Large intestine (tissue), 3 donors: Measurements from ENCODE around the gene CCL7. TPM values are rescaled to one million over a fixed set of nuclear protein-coding genes. Genes with fewer than 3 reads are reported as not detected.

ENCODE experiments used
- DNase-seq, 2 donors: peaks; one replicate each; pipeline versions ENCODE4 v3.0.0 to v3.0.0-alpha.2; 2013
- H3K27ac ChIP-seq: one replicate; pipeline ENCODE4 v1.5.1; 2013; ENCODE audit warnings: low read length
- H3K27me3 ChIP-seq: 2 replicates; pipeline ENCODE4 v1.6.1; 2013; ENCODE audit warnings: low read length; ENCODE audit not compliant: control insufficient read depth, insufficient read depth
- H3K36me3 ChIP-seq: 2 replicates; pipeline ENCODE4 v1.6.1; 2013; ENCODE audit warnings: low read length; ENCODE audit not compliant: control insufficient read depth, insufficient read depth
- H3K4me1 ChIP-seq: one replicate; pipeline ENCODE4 v1.6.1; 2013; ENCODE audit warnings: low read length; ENCODE audit not compliant: control insufficient read depth, insufficient read depth
- H3K4me3 ChIP-seq: one replicate; pipeline ENCODE4 v1.5.1; 2013; ENCODE audit warnings: low read length
- H3K9me3 ChIP-seq: one replicate; pipeline ENCODE4 v1.6.1; 2013; ENCODE audit warnings: mild to moderate bottlenecking, low read depth, low read length, moderate library complexity; ENCODE audit not compliant: control insufficient read depth
- WGBS: methylation state at CpG from one replicate; pipeline ENCODE4 v1.1.5; 2013; ENCODE audit warnings: low lambda C conversion rate; ENCODE audit not compliant: insufficient coverage; 5-methylcytosine and 5-hydroxymethylcytosine counted together
- polyA plus RNA-seq: library from polyadenylated mRNA; unstranded; fragments of 120-200 nt; gene quantifications from one replicate; pipeline ENCODE4 v1.2.1, GENCODE V29; 2013

The CCL7 gene
- polyA plus RNA-seq, 1 donor, result not detected

- Histone ChIP-seq H3K27ac (no peak overlapping the region), H3K4me3 (no peak overlapping the region), H3K36me3 (no peaks in the 10 kb centered on the region), H3K4me1 (no peaks in the 10 kb centered on the region), H3K9me3 (no peaks in the 10 kb centered on the region), H3K27me3 (no peaks in the 10 kb centered on the region)
- WGBS, result no CpG with 5 or more reads among the region's 1 CpG
- no peak for DNase-seq
Observed at GRCh38 chr17:34302636-34303035, 32.6 kb downstream of the CCL7 start.

DNA sequence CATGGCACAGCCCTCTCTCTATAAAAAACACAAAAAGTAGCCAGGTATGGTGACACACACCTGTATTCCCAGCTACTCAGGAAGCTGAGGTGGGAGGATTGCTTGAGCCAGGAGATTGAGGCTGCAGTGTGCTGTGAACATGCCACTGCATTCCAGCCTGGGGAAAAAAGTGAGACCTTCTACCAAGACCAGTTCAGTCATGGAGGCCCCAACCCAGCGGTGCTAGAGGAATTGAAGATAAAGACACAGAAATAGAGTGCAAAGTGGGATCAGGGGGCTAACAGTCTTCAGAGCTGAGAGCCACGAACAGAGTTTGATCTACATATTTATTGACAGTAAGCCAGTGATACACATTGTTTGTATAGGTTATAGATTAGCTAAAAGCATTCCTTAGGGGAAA lies 33.6 kb downstream of the CCL7 start:
- H3K4me3 ChIP-seq, result no peak overlapping the region
- H3K4me1 ChIP-seq, result no peaks in the 10 kb centered on the region
- no peak overlapping the region for H3K27ac ChIP-seq
- H3K36me3 ChIP-seq, result no peaks in the 10 kb centered on the region
- no peaks in the 10 kb centered on the region for H3K27me3 ChIP-seq
- DNase-seq, result no peak
- WGBS, result 67% methylated on average over 1 of the region's 2 CpGs
- H3K9me3 ChIP-seq, result no peaks in the 10 kb centered on the region

DNA sequence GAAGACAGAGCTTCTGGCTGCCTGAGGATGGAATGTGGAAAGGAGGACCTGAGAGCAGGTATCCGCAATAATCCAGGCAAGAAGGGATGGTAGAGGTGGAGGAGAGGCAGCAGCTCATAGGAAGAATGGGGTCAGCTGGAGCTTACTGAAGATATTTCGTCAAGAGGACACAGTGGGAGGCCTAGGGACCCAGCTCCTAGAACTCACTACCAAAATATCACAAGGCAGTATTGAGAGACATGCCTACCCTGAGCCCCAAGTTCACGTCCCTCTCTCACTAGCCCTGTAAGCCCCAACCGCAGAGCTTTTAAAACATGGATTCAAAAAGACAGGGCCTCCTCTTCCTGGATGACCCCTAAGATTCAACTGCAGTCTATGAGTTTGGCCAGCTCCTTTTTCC lies 35.0 kb downstream of the CCL7 start:
- Histone ChIP-seq H3K27me3 (no peaks in the 10 kb centered on the region), H3K4me3 (no peak overlapping the region), H3K27ac (no peak overlapping the region), H3K36me3 (no peaks in the 10 kb centered on the region), H3K4me1 (no peaks in the 10 kb centered on the region), H3K9me3 (no peaks in the 10 kb centered on the region)
- DNase-seq, result no peak
- WGBS, result no CpG with 5 or more reads among the region's 4 CpGs

DNA sequence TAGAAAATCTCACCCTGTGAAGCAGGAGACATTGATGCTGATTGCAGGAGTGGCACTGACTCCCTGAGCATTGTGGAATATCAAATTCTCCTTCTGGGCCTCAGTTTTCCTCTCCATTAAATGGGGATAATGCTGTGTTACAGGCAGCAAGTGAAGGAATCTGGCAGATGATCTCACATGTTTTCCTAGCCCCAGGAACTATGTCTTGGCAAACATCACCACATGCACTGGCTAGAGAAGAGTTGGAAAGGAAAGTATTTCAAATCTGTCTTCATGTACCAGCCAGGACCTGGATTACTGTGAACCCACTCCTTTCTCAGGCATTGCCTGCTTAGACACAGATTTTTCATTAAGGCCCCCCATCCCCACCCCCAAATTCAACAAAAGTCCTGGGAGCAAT lies 35.6 kb downstream of the CCL7 start:
- no peak overlapping the region for H3K27ac ChIP-seq
- no peak for DNase-seq
- no peaks in the 10 kb centered on the region for H3K4me1 ChIP-seq
- H3K27me3 ChIP-seq, result no peaks in the 10 kb centered on the region
- no peak overlapping the region for H3K4me3 ChIP-seq
- no peaks in the 10 kb centered on the region for H3K9me3 ChIP-seq
- H3K36me3 ChIP-seq, result no peaks in the 10 kb centered on the region

GRCh38 chr17:34306466-34306865 lies 36.4 kb downstream of the CCL7 start:
- no peaks in the 10 kb centered on the region for H3K4me1 ChIP-seq
- H3K4me3 ChIP-seq, result no peak overlapping the region
- H3K27ac ChIP-seq, result no peak overlapping the region
- H3K36me3 ChIP-seq, result no peaks in the 10 kb centered on the region
- H3K9me3 ChIP-seq, result no peaks in the 10 kb centered on the region
- no peak for DNase-seq
- no peaks in the 10 kb centered on the region for H3K27me3 ChIP-seq
- WGBS, result no CpG with 5 or more reads among the region's 3 CpGs

DNA sequence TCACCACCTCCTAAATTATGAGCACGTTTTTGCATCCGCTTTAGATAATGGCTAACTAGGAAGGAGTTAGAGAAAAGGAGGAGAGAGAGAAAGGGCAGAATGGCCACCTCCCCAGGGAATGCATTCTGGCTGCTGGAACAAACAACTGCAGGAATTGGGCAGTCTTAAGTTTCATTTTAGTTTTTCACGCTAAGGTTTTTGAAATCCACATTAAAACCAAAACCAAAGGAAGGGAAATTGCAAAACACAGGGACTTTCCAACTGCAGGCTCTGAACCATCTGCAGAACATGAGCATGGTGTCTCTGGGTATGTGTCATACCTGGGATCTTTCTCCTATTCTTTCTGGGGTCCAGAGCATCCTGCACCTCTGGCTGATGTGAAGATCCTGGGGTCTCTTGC lies 37.1 kb downstream of the CCL7 start:
- Histone ChIP-seq H3K9me3 (no peaks in the 10 kb centered on the region), H3K27me3 (no peaks in the 10 kb centered on the region), H3K4me3 (no peak overlapping the region), H3K36me3 (no peaks in the 10 kb centered on the region), H3K4me1 (no peaks in the 10 kb centered on the region), H3K27ac (no peak overlapping the region)
- DNase-seq, result no peak
- 30% methylated on average over 2 of the region's 3 CpGs for WGBS

DNA sequence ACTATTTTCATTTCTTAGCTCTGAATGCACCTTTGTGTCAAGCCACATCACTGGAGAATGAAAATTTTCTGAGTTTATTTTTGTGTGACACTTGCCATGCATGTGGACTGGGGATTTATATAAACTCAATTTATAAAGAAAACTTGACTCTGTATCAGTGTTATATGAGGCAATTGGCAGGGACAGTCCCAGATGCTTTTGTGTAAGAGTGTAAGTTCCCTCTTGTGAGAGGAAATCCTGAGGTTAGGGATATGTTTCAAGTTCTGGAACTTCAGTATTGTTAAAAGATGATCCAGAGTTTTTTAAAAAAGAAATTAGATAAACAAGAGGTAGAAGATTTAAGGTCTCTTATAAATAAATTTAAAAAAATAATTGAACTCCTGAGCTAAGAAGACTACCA lies 38.4 kb downstream of the CCL7 start:
- Histone ChIP-seq H3K4me3 (no peak overlapping the region), H3K27me3 (no peaks in the 10 kb centered on the region), H3K27ac (no peak overlapping the region), H3K9me3 (no peaks in the 10 kb centered on the region), H3K4me1 (no peaks in the 10 kb centered on the region), H3K36me3 (no peaks in the 10 kb centered on the region)
- DNase-seq, result no peak

DNA sequence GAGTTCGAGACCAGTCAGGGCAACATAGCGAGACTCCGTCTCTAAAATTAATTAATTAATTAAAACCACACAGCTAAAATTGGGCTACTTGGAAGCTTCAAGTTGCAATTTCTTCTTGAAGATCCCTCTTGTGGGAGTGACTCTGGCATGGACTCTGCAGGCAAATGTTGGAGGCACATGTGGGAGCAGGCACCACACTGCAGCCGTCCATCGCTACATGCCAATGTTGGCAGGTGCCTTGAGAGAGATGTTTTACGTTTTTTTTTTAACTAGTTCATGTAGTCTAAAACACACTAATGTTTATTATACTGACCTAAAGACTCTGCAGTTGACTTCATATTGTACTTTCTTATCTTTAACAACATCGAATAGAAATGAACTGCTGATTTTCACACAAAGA lies 41.3 kb downstream of the CCL7 start:
- H3K4me3 ChIP-seq, result no peak overlapping the region
- H3K27ac ChIP-seq, result no peak overlapping the region
- WGBS, result 50% methylated on average over 1 of the region's 7 CpGs

DNA sequence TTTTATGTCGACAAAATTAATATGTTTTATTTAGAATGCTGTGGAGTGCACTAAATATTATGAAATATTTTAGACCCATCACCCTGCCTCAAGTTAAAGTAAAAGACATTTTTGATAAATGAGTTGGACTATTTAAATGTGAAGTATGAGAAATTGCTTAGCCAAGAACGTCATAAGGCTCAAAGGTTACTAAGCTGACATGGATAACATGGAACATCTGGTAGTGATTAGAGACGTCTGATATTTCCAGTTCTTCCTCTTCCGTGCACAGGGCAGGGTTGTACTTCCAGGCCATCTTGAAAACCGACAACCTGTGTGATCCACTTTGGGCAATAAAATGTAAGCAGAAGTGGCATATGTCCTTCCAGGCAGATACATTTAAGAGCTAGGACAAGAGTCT lies 42.1 kb downstream of the CCL7 start:
- 50% methylated on average over 2 of the region's 5 CpGs for WGBS
- Histone ChIP-seq H3K4me3 (no peak overlapping the region), H3K9me3 (no peaks in the 10 kb centered on the region), H3K4me1 (no peaks in the 10 kb centered on the region), H3K36me3 (no peaks in the 10 kb centered on the region), H3K27ac (no peak overlapping the region), H3K27me3 (no peaks in the 10 kb centered on the region)
- DNase-seq, result peak in 1 of 2 donors; percentile 36

More for the DNA sequence above, 41.3 kb downstream of the CCL7 start:
- H3K36me3 ChIP-seq, result no peaks in the 10 kb centered on the region
- no peaks in the 10 kb centered on the region for H3K27me3 ChIP-seq
- H3K9me3 ChIP-seq, result no peaks in the 10 kb centered on the region
- no peak for DNase-seq
- no peaks in the 10 kb centered on the region for H3K4me1 ChIP-seq

DNA sequence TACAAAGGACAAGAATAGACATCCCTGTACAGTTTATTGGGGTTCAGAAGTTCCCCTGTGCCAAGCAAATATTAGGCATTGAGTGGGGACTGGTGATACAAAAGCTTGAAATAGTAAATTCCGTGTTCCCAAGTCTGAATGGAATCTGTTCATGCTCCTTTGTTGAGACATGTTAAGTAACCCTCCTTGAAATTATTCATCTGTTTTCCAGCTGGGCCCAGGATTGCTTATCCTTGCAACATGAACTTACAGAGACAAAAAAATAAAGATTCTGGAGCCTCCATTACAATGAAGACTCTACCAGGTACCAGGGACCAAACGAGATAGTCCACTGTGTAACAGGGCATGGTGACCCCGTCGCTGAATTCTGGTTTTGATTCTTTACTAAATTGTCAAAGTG lies 43.1 kb downstream of the CCL7 start:
- WGBS, result no CpG with 5 or more reads among the region's 4 CpGs
- no peak overlapping the region for H3K27ac ChIP-seq

DNA sequence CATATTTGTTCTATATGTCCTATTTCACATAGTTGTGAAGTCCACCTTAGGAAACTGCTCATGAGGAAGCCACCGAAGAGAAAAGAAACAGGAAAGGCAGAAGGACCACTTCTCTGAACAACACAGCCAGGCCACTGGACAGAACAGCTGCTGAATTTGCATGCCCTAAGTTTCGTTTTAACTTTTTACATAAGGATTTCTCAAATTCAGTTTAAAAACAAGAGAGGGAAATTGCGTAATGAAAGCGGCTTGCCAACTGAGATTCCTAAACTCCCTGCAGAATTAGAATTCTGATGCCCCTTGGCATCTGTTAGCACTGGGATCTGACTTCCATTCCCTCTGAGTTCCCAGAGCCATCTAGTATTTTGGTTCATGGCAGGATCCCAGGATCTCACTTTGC lies 44.3 kb downstream of the CCL7 start:
- Histone ChIP-seq H3K9me3 (no peaks in the 10 kb centered on the region), H3K36me3 (no peaks in the 10 kb centered on the region), H3K4me3 (no peak overlapping the region), H3K27ac (no peak overlapping the region), H3K4me1 (no peaks in the 10 kb centered on the region), H3K27me3 (no peaks in the 10 kb centered on the region)
- WGBS, result 57% methylated on average over 1 of the region's 4 CpGs
- no peak for DNase-seq

More for the DNA sequence above, 43.1 kb downstream of the CCL7 start:
- Histone ChIP-seq H3K27me3 (no peaks in the 10 kb centered on the region), H3K4me3 (no peak overlapping the region), H3K36me3 (no peaks in the 10 kb centered on the region), H3K9me3 (no peaks in the 10 kb centered on the region), H3K4me1 (no peaks in the 10 kb centered on the region)
- DNase-seq, result no peak
